Dermis blood vessel endothelial cell (primary cell): ENCODE data around the gene KCNMA1. TPM values are rescaled to one million over a fixed set of nuclear protein-coding genes. Genes with fewer than 3 reads are reported as not detected.

Source experiments
- DNase-seq: peaks from one replicate; pipeline ENCODE4 v3.0.0; 2010
- total RNA-seq: library from RNA; depleted of rRNA; stranded (reverse); fragments of >200 nt; gene quantifications from 2 replicates; pipeline ENCODE4 v1.2.3, GENCODE V29; 2014

KCNMA1 gene
- total RNA-seq, 1 donor from 2014 or later = under 0.01 TPM

DNA sequence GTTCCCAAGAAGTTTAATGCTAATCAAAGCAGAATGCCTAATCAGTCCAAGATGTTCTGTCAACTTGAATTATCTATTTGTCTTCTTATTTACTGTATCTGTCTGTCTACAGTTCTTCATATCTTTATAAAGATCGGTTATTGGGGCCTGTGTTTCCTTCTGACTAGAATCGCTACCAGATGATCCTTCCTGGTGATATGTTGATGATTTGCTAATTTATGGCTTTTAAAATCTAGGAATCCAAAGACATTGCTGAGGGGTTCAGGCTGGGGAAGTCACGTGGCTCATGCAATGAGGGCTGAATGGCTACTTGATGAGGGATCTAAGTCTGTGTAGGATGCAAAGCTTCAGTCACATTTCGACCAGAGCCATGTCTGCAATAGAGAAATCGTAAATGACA lies 536.3 kb downstream of the KCNMA1 start:
- no peak for DNase-seq

DNA sequence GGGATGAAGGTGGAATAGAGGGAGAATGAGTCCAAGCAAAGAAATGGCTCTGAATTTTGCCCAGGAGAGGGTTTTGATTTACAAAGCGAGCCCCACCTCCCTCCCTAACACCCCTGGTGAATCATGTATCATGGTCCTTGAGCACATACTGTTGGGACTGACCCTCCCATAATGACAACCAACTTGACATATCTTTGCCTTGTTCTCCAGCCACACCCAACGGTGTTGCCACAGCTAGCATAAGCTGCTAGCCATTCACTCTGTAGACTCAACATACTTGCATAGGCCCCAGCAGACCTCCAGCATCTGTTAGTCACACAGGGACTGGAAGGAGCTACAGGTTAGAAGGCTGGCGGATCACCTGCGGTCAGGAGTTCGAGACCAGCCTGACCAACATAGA lies 538.5 kb downstream of the KCNMA1 start:
- DNase-seq = no peak

DNA sequence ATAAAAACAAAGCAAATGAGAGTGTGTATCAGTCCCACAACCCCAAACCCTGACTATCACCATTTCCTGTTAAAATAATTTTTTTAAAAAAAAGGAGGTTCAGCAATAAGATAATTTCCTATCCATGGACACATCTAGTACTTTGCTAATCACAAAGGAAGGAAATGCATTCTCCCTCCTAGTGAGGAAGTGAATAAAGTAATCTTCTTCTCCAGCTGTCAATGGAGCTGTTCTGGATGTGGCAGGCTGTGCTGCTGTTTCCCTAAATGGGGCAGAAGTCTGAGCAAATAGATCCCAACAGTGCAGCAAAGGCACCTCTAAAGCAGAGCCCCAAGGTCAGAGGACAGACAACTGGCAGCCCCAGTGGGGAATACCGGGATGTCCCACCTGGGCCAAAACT lies 540.0 kb downstream of the KCNMA1 start:
- DNase-seq = no peak

- DNase-seq = no peak
Observed at GRCh38 chr10:77093126-77093525, 544.5 kb downstream of the KCNMA1 start.

GRCh38 chr10:77091597-77092165 lies 545.9 kb downstream of the KCNMA1 start:
- DNase-seq = no peak

DNA sequence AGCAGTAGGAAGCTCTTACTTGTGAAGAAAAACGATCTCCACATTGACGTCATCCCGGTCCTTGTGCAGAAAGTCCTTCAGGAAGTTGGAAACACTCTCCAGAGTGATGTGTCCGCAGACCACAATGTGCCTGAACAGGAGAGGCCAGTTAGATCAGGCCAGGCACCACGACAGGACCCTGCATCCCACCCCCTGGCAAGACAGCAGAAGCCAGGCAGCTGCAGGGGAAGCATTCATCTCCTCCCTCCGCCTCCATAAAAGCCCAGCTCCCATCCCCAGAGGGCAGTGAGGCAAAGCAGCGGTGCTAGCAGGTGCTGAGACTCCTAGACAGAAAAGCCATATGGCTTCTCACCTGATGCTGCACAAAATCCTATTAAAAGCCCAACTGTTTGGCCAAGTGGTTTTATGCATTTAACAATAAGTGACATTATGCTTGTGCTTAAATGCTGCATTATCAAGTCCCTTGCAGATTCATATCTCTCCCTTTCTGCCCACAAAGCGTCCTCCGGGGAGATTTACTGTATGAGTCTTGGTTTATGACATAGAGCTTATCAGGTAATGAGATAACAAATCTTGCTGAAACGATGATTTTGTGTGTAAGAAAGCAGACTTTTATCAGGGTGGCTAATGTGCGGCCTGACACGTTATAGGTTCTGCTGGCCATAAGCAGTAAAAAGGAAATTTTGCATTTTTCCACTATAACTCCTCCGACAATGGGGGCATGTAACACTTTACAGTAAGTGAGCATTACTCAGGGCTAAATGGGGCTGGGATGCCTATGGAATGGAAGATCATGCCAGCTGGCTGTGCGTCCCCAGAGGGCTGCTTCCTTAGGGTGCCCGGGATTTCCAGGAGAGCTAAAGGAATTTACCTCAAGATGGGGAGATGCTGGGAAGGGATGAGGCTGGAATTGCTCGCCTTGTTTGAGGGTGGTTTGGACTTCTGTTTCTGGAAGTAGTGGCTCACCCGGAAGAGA lies 546.9 kb downstream of the KCNMA1 start:
- DNase-seq = no peak

GRCh38 chr10:77087366-77087765 lies 550.2 kb downstream of the KCNMA1 start:
- no peak for DNase-seq

DNA sequence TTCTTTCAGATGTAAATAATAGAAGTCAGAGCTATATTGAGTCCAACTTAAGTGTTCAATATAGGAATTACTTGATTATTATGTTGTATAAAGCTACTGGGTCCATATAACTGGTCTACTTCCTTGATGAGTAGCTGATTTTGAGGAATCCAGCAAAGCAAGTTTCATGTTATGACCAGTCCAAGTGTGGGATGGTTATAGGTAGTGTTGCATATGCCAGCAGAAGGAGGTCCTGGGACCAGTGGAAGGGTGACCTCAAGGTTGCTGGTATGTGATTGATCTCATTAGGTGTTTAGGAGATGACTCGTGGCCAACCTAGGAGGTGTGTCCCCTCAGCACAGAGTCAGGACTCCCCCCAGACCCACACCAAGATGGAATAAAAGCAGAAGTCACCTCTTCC lies 551.5 kb downstream of the KCNMA1 start:
- DNase-seq = no peak

DNA sequence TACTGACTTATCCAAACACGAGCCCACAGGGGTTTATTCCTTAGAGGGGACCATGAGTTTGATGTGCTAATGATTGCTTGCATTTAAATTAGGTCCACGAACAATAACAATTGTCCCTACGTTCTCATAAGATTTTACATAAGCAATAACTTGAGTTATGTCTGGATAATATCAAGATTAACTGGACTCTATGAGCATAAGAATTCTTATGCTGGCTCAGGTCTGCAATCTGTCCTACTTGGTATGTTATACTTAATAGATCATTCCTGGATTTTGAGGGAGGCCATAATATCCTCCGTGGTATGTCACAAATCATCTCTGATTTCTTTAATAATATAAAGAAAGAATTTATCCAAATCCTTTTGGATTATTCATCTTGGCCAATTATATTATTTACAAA lies 552.3 kb downstream of the KCNMA1 start:
- no peak for DNase-seq

DNA sequence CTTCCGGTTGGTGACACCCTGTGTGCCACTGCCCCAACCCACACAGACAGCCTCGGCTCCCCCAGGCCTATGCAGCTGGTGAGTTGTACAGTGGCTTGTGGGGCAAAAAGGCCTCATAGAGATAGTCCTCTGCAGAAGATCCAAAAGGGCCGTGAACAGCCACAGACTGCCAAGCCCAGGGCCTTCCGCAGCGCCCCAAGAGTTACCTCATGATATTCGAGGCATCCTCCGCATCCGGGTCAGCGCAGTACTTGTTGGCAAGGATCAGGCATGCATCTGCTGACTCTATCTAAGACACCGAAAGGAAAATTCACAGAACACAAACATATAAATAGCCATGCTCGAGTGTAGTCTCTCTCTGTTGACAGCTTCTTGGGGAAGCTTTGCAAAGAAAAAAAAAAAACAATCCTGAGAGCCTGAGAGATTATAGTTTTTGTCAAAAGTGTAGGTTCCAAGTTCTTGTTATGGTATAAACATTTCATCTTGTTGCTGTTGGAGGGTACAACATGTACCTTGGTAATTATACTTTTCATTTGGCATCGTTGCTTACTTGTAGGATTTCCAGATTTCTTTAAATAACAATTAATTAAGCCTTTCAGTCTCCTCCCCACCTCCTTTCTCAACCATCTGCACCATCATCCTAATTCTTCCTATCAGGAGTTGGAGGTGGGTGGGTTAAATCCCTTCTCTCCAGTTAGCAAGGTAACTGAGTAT lies 553.0 kb downstream of the KCNMA1 start:
- no peak for DNase-seq

- no peak for DNase-seq
Observed at GRCh38 chr10:77082601-77083252, 554.9 kb downstream of the KCNMA1 start.

DNA sequence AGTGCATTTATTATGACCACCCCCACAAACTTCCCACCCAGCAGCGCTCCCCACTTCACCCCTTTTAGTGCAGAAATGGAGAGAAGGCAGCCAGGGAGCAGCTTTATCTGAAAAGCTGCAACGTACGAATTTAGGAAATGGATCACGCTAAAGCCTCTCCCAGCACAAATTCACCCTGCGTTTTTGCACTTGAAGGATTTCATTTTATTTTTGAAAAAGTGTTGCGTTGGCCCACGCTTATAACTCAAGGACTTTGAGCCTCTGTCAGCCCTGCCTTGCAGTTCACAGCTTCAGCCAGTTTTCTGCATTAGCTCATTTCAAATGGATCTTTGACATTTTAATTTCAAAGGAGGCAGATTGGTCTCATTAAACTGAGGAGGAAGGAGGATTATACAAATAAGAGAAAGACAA lies 556.1 kb downstream of the KCNMA1 start:
- DNase-seq = no peak

DNA sequence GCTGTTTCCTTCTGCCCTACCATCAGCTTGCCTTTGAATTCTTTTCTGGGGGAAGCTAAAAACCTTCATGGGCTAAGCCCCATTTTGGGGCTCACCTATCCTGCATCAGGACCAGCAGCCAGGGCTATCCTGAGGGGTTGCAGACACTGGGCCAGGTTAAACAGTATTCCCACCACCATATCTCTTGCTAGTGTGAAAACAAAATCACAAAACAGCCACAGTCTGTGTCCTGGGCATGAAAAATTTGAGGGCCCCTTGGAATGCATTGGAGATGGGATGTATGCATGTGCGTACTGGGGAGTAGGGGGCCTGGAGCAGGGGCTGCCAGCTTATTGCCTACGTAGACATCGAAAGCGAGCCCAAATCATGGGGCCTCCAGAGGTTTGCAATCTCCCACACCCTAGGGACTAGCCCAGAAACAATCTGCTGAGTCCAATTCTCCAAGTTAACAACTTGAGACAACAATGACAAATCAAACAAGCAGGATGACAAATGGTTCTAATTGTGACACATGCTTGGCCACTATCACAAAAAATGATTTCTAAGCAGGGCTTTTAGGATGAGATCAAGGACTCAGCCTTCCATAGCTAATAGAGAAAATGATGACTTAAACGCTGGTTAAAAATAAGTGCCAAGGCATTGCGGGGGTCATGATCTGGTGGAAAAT lies 557.1 kb downstream of the KCNMA1 start:
- no peak for DNase-seq

DNA sequence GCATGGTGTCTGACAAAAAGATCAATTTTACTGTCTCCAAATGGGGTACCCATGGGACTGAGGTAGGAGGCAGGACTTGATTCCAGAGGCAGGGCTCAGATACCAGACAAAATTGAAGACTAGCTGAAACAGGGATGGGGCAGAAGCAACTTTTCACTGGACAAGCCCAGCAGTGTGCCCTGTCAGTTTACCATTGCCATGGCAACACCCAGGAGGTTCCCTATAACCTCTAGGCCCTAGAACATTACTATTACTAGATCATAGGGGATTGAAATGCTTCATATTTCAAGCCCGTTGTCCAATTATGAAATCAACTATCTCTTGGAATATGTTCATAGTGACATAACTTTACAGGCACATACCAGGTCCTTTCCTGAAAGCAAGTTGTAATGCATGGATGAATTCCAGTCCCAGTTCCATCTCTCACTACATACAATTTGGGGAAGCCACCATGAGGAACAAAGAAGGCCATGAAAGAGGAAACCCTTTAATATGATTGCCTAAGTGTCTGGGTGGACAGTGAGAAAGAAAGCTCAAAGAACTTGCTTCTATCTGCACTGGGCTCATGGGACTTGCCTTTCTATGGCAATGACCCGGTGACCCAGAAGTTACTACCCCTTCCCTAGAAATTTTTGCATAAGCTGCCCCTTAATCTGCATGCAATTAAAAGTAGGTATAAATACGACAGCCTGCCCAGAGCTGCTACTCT lies 557.9 kb downstream of the KCNMA1 start:
- DNase-seq = no peak

DNA sequence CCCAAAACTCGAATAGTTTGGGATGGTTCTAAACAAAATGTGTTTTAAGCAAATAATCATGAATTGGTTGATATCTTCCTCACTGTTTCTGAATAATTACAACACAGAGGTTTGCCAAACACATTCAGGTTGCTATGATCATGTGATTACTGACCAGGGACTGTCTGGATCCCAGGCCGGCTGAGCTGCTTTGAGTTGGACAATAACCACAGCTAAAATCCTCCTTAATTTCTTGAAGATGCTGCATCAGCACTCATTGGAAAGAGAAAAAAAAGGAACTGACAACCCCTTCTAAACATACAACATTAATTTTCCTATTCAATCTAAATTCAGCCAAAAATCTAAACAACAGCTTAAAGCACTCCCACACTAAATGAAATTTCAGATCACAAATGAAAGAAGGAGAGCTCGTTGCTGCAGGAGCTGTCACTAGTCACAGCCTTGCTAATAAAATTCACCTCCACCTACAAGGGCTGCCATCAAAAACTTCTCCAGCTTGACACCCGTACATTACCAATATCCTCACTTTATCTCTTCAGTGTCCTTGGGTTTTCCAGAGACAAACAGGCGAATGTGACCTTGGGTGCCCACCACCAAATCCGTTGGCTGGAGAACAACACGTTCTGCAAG lies 560.2 kb downstream of the KCNMA1 start:
- DNase-seq = no peak

DNA sequence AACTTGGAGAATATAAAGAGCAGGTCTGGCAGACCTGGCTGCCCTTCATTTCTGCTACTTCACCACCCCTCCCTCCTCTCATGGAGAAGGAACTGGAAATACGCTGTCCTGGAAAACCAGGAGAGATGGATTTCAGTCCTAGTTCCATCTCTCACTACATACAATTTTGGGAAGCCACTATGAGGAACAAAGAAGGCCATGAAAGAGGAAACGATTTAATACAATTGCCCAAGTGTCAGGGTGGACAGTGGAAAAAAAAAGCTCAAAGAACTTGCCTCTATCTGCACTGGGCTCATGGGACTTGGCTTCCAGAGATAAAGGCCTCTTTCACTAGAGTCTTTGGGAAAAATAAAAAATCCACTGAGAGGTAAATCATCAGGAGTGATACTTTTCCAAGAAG lies 561.7 kb downstream of the KCNMA1 start:
- no peak for DNase-seq

- DNase-seq = no peak
Observed at GRCh38 chr10:77074104-77074624, 563.4 kb downstream of the KCNMA1 start.

DNA sequence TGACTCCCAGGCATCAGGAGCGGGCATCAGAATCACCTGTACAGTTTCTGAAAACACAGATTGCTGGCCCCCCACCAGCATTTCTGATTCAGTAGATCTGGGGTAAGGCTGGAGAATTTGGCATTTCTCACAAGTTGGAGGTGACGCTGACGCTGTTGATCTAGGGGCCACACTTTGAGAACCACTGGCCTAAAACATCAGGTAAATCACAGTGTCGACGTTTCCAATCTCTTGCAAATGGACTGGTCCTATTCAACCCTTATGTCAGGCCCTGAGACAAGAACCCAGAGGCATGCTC lies 564.0 kb downstream of the KCNMA1 start:
- no peak for DNase-seq

- DNase-seq = no peak
Observed at GRCh38 chr10:77072836-77073662, 564.6 kb downstream of the KCNMA1 start.

- DNase-seq = no peak
Observed at GRCh38 chr10:77072361-77072835, 565.2 kb downstream of the KCNMA1 start.
